ENCODE measurements around the gene ANAPC10.
"Not testable (repeated sequence)": the region's sequence is repeated elsewhere in the genome, so short reads cannot be mapped to it uniquely, and the experiment has no call there.

Gene ANAPC10

DNA sequence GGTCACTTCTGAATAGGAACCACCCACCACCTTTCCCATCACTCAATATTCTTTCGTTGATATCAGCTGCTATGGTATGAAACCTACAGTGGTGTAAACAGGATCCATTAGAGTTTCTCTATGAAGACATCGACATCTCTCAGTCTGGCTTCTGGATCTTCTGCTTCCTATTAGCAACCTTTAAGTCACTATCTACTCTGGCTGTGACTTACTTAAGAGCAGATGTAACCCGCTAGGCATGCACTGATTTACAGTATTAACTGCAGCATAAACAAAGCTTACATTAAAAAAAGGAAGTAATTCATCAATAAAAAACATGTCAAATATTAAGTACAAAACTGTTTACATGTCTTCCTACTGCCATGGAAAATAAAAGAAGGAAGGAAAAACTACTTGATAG is 96.4 kb downstream of the ANAPC10 start:
- DNase-seq, result no peak

GRCh38 chr4:145000656-145001055 is 97.3 kb downstream of the ANAPC10 start:
- DNase-seq, result not testable (repeated sequence)

DNA sequence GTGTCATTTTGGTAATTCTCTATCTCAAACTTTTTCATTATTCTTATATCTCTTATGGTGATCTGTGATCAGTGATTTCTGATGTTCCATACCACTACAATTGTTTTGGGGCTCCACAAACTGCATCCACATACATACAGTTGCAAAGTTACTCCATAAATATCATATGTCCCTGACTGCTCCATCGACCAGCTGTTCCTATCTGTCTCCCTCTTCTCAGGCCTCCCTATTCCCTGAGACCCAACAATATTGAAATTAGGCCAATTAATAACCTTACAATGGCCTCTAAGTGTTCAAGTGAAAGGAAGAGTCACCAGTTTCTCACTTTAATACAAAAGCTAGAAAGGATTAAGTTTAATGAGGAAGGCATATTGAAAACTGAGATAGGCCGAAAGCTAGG is 108.7 kb downstream of the ANAPC10 start:
- DNase-seq, result no peak

DNA sequence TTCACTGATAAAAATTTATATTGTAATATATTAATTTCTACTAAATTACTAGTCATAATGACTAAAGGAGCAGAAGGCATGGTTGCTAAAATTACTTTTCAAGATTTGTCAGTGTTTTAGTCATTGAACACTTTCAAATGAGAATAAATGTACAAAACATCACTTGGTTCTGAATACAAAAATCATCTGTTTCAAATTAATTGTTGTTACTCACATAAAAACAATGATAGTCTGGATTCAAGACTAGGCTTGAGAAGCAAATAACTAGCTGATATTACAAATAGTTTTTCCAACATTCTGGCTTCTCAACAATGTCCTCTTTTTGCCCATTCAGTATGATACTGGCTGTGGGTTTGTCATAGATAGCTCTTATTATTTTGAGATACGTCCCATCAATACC is 112.5 kb downstream of the ANAPC10 start:
- no peak for DNase-seq

GRCh38 chr4:144985014-144985413 is 113.0 kb downstream of the ANAPC10 start:
- DNase-seq, result no peak

- DNase-seq, result no peak
Observed at GRCh38 chr4:144984241-144984640, 113.8 kb downstream of the ANAPC10 start.

DNA sequence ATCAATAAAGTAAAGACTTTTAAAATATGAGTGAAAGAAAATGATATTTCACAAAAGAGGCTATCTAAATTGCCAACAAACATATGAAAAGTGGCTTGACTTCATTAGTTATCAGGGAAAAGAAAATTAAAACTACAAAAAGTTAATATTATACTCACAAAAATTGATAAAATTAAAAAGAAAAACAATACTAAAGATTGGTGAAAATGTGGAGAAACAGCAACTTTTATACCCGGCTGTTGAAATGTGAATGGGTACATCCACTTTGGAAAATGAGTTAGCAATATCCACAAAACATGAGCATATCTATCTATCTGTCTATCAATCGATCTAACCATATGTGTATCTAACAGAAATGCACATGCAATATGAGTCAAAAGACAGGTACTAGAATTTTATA is 122.3 kb downstream of the ANAPC10 start:
- DNase-seq, result no peak

DNA sequence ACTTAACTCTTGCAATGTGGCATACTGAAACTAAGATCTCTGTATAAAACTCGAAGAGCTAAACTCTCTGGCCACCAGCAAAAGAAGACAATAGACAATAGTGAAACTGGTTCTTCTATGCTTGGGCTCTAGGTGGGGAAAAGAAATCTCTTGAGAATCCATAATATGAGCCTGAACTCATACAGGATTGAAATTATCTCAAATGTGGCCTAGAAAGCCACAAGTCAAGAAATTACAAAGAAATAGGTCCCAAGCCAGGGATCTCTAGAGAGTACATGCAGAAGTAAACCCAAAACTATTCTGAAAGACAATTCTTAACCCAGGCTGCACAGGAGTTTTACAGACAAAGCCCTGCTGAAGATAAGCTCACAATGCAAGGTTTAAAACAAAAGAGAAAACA is 127.4 kb downstream of the ANAPC10 start:
- no peak for DNase-seq

DNA sequence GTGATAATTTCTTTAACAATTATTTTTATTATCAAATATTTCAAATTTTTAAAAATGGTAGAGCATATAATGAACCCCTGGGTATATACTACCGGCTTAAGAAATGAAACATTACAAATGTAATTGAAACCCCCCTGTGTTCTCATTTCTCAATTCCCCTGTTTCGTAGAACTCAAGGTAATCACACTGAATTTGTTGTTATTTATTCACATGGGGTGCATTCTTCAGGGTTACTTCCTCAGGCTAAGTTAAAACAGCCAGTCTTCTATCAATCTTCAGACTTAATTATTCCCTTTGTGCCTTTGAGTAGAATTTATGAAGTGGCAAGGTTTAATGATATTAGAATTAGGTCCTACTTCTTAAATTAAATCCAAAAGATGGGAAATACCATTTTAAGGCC is 128.2 kb downstream of the ANAPC10 start:
- DNase-seq, result no peak

DNA sequence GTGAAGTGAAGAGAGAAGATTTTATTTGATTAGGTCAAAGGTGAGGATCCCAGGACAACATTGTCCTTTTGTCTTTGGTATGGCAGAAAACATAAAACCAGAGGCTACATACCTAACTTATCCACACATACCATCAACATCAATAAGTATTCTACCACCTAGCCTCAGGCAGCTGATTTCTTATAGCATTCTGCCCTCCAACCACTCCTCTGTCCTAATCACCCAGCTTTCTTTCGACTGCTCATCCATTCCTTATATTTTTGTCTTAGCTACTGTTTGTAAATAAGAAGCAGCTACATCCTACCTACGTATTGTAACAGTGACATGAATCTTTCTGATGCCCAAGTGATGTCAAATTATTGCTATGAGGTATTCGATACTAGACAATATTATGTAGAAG is 129.4 kb downstream of the ANAPC10 start:
- no peak for DNase-seq

GRCh38 chr4:144967161-144967560 is 130.8 kb downstream of the ANAPC10 start:
- no peak for DNase-seq

DNA sequence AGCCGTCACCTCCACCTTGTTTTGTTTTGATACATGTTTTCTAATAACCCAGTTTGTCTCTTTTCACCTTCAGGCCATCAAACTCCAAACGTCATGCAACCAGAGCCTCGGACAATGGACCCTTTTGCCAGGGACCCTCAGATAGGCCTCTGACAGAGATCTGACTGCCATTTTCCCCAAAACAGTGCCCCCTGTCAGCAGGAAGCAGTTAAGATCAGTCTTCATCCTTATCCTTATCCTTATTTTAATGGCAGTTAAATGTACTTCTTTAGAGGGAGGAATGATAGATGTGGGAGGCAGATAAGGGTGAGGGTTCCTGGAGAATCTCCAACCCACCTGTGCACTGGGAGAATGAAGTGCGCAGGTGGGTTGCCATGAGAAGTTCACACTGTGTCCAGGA is 135.7 kb downstream of the ANAPC10 start:
- no peak for DNase-seq

GRCh38 chr4:144955104-144955503 is 142.9 kb downstream of the ANAPC10 start:
- DNase-seq, result no peak

GRCh38 chr4:144954230-144954629 is 143.8 kb downstream of the ANAPC10 start:
- no peak for DNase-seq

- no peak for DNase-seq
Observed at GRCh38 chr4:144948421-144948820, 149.6 kb downstream of the ANAPC10 start.

GRCh38 chr4:144948009-144948408 is 150.0 kb downstream of the ANAPC10 start:
- DNase-seq, result no peak
